K562 (cell line): Measurements from ENCODE around the gene CSNK1D. TPM values are rescaled to one million over a fixed set of nuclear protein-coding genes. Genes with fewer than 3 reads are reported as not detected.
A peak's percentile ranks its signal among the peaks of the same experiment; 100 is the strongest.

Experiments used
- ATAC-seq: fragments of 200-7000 bp; cut with Tn5 transposase; 3 replicates; pipeline ENCODE4 v1.9.1; 2020; ENCODE audit warnings: moderate library complexity
- BruUV-seq: library from RNA; stranded (reverse); fragments of 400-500 nt; replicated peaks from 2 replicates; lab custom pipeline; 2021; lab: Mats Ljungman, UMichigan
- CTCF ChIA-PET: fragments of 300-600 bp; formaldehyde crosslinking; extraction: SDS; loops from one replicate; lab custom pipeline; 2021; ENCODE audit warnings: low intra/inter-chr PET ratio; lab: Yijun Ruan, JAX
- POLR2A ChIA-PET: fragments of 300-600, 350-650 bp; sonication (Branson Sonifier 250); formaldehyde crosslinking; extraction: SDS; loops from one replicate; lab custom pipeline; 2021; ENCODE audit warnings: antibody characterized with exemption, inconsistent platforms; lab: Yijun Ruan, JAX
- DNase-seq, 4 experiments: peaks; one replicate each; pipeline versions ENCODE4 v3.0.0 to v3.0.0-alpha.2; 2011 to 2018; ENCODE audit warnings: low spot score in 3 of 4, mixed read lengths in 3 of 4; ENCODE audit errors: extremely low read depth in 1 of 4
- FAIRE-seq: peaks from 2 replicates; lab custom pipeline; 2011; peaks lifted over from hg19 to GRCh38; lab: Jason Lieb, UNC
- H2AFZ ChIP-seq: 2 replicates; pipeline ENCODE4 v1.6.0; 2011; ENCODE audit warnings: low read depth, low read length, control low read depth, inconsistent platforms
- H3K27ac ChIP-seq: fragments of 200-600 bp; 3 replicates; pipeline ENCODE4 v1.8.0; 2011; ENCODE audit warnings: low read depth, mild to moderate bottlenecking, control low read depth, inconsistent platforms, low read length, moderate library complexity, mixed read lengths; ENCODE audit errors: extremely low read depth
- H3K27me3 ChIP-seq, 2 experiments: fragments of 300-600 bp in 1 of 2; 2 replicates in 1 of 2; 3 replicates in 1 of 2; pipeline versions ENCODE4 v1.6.0 to v1.8.0; 2011; ENCODE audit warnings: inconsistent platforms in 2 of 2, low read length in 2 of 2, mild to moderate bottlenecking in 1 of 2, mixed read lengths in 1 of 2, moderate library complexity in 1 of 2; ENCODE audit not compliant: control insufficient read depth in 2 of 2, insufficient read depth in 2 of 2
- H3K36me3 ChIP-seq: fragments of 300-600 bp; 3 replicates; pipeline ENCODE4 v1.8.0; 2011; ENCODE audit warnings: mild to moderate bottlenecking, low read length, inconsistent platforms; ENCODE audit not compliant: control insufficient read depth, insufficient read depth
- H3K4me1 ChIP-seq, 2 experiments: fragments of 200-600 bp in 1 of 2; replicated peaks in 1 of 2; 2 replicates in 1 of 2; 3 replicates in 1 of 2; pipeline versions ENCODE4 v1.5.1 to v1.8.0; 2011; ENCODE audit warnings: inconsistent platforms in 2 of 2, low read length in 2 of 2, mild to moderate bottlenecking in 1 of 2, mixed read lengths in 1 of 2, moderate library complexity in 1 of 2; ENCODE audit not compliant: control insufficient read depth in 2 of 2, insufficient read depth in 2 of 2
- H3K4me2 ChIP-seq: 2 replicates; pipeline ENCODE4 v1.6.1; 2011; ENCODE audit warnings: low read length, control low read depth, inconsistent platforms, mixed read lengths; ENCODE audit not compliant: insufficient read depth
- H3K4me3 ChIP-seq: fragments of 200-600 bp; sonication (generic), shearing (Covaris generic); 2 replicates; pipeline ENCODE4 v1.5.1; 2016; ENCODE audit warnings: control low read depth, inconsistent platforms
- H3K79me2 ChIP-seq: fragments of 200-600 bp; 3 replicates; pipeline ENCODE4 v1.8.0; 2011; ENCODE audit warnings: low read length, inconsistent platforms; ENCODE audit not compliant: control insufficient read depth, insufficient read depth
- H3K9ac ChIP-seq, 2 experiments: 2 replicates each; pipeline versions ENCODE4 v1.6.0 to v1.6.1; 2011; ENCODE audit warnings: low read depth in 2 of 2, low read length in 2 of 2, control low read depth in 1 of 2, inconsistent platforms in 1 of 2, mild to moderate bottlenecking in 1 of 2, mixed read lengths in 1 of 2; ENCODE audit not compliant: insufficient read depth in 1 of 2
- H3K9me1 ChIP-seq: one replicate; pipeline ENCODE4 v1.6.0; 2011; ENCODE audit warnings: inconsistent platforms, mild to moderate bottlenecking, low read length, moderate library complexity; ENCODE audit not compliant: control insufficient read depth, insufficient read depth
- H3K9me3 ChIP-seq: replicated peaks from 2 replicates; pipeline ENCODE4 v1.5.1; 2011; ENCODE audit warnings: low read depth, low read length, inconsistent platforms; ENCODE audit not compliant: control insufficient read depth, insufficient read depth
- H4K20me1 ChIP-seq: replicated peaks from 2 replicates; pipeline ENCODE4 v1.6.1; 2011; ENCODE audit warnings: low read length, inconsistent platforms, mixed read lengths; ENCODE audit not compliant: control insufficient read depth, insufficient read depth
- EHMT2 ChIP-seq: fragments of 450-650 bp; IDR thresholded peaks from 2 replicates; pipeline ENCODE4 v1.6.1; 2018; ENCODE audit warnings: antibody characterized with exemption
- EWSR1 ChIP-seq: fragments of 450-650 bp; IDR thresholded peaks from 2 replicates; pipeline ENCODE4 v1.6.1; 2018; ENCODE audit warnings: borderline replicate concordance, mild to moderate bottlenecking, low read depth, moderate library complexity; ENCODE audit not compliant: partially characterized antibody
- MYC ChIP-seq, 2 experiments: fragments of 250-450 bp in 1 of 2; sonication (Bioruptor Pico) in 1 of 2; IDR thresholded peaks; 2 replicates each; pipeline versions ENCODE4 v1.5.1 to v1.6.1; 2012 to 2021; ENCODE audit warnings: low read depth in 2 of 2, borderline replicate concordance in 1 of 2, improper control_type of control experiment in 1 of 2, low read length in 1 of 2, mild to moderate bottlenecking in 1 of 2, moderate library complexity in 1 of 2
- RBM34 ChIP-seq: fragments of 200-400 bp; formaldehyde crosslinking; IDR thresholded peaks from 2 replicates; pipeline ENCODE4 v1.6.1; 2018; ENCODE audit warnings: low read length, borderline replicate concordance; ENCODE audit not compliant: insufficient read depth
- SMARCB1 ChIP-seq: IDR thresholded peaks from 2 replicates; pipeline ENCODE4 v1.6.1; 2011; ENCODE audit warnings: improper control_type of control experiment, low read depth; ENCODE audit not compliant: insufficient read length
- ZFP30 ChIP-seq: fragments of 250-450 bp; sonication (Bioruptor Pico); IDR thresholded peaks from 2 replicates; pipeline ENCODE4 v1.8.0; 2022; ENCODE audit warnings: moderate library complexity, mild to moderate bottlenecking, inconsistent platforms, borderline replicate concordance
- ZNF12 ChIP-seq: sonication (generic); formaldehyde crosslinking; IDR thresholded peaks from 2 replicates; pipeline ENCODE4 v1.4.0; 2020; ENCODE audit warnings: mild to moderate bottlenecking, missing genetic modification reagents
- WGBS: fragments of 100-300 bp; shearing (Covaris generic); methylation state at CpG from one replicate; pipeline ENCODE4 v1.1.6; 2016; ENCODE audit warnings: low coverage, mixed read lengths; ENCODE audit not compliant: insufficient coverage; ENCODE audit errors: missing lambda C conversion rate; 5-methylcytosine and 5-hydroxymethylcytosine counted together
- in situ Hi-C: fragments of 300-500 bp; cut with MboI; formaldehyde crosslinking; loops from 4 replicates; pipeline ENCODE4 v1.15.0; 2018; ENCODE audit warnings: inconsistent platforms, mixed read lengths
- intact Hi-C: fragments of 100-400 bp; cut with micrococcal nuclease; formaldehyde crosslinking; loops from 2 replicates; pipeline ENCODE4 v1.14.2; 2022
- polyA plus RNA-seq, 8 experiments: library from polyadenylated mRNA; depleted of rRNA in 4 of 8; stranded (reverse) in 5 of 8; unstranded in 3 of 8; fragments of >200 nt; fragmentation: Nextera tagmentation in 2 of 8; fragmentation: Illumina TruSeq in 1 of 8; extraction: Ambion mirVana in 2 of 8; extraction: Trizol in 1 of 8; gene quantifications; 2 replicates each; pipeline versions ENCODE4 v1.2.1 to v1.2.3, GENCODE V29; 2011 to 2014; ENCODE audit warnings: inconsistent platforms in 1 of 8, missing spikeins in 1 of 8
- total RNA-seq, 7 experiments: library from RNA; depleted of rRNA in 6 of 7; stranded (reverse); fragments of >200 nt in 6 of 7; fragmentation: Illumina TruSeq in 2 of 7; extraction: Trizol in 2 of 7; gene quantifications; 2 replicates each; pipeline versions ENCODE4 v1.2.1 to v1.2.3, GENCODE V29; 2011 to 2021; ENCODE audit warnings: low replicate concordance in 1 of 7

CSNK1D gene
- total and polyA plus RNA-seq, 9 of the 15 experiments (the other 6 are each of a cell fraction or from before 2014, with no cell fraction given), result 6.5 to 133 (median 41.3) TPM

- CTCF ChIA-PET, result no interaction called here
- no peaks in the 10 kb centered on the region for H4K20me1 ChIP-seq
- 74% methylated on average over 12 of the region's 12 CpGs for WGBS
- no peak overlapping the region for H3K4me2 ChIP-seq
- POLR2A ChIA-PET, result interaction anchor here (5.6 kb wide), 1 partner anchor 14 kb away, joined by 37 read pairs; no protein-coding TSS in a partner anchor
- no peak overlapping the region for H2AFZ ChIP-seq
- H3K27ac ChIP-seq, result no peak overlapping the region
- DNase-seq (no peak), FAIRE-seq (no peak), ATAC-seq (no peak)
- no peak overlapping the region for H3K4me3 ChIP-seq
- no TSS peak for BruUV-seq
- H3K9me3 ChIP-seq, result no peaks in the 10 kb centered on the region
- no peaks in the 10 kb centered on the region for H3K9me1 ChIP-seq
- peak overlapping the region in 1 of 2 experiments; percentile 31; a peak in 2 of 4 replicates for H3K9ac ChIP-seq
- in situ Hi-C loops (no loop called here), intact Hi-C loops (no loop called here)
- TF ChIP-seq RBM34, result no peak
- TF ChIP-seq ZNF12, result 0 out of 2 replicates have a peak, but pooled peaks have one; percentile 47
- no peaks in the 10 kb centered on the region for H3K27me3 ChIP-seq
- H3K36me3 ChIP-seq, result no peaks in the 10 kb centered on the region
- peaks cover 14 to 50% of the 10 kb centered on the region in 2 experiments; a peak in 4 of 5 replicates for H3K4me1 ChIP-seq
- peaks cover 7% of the 10 kb centered on the region for H3K79me2 ChIP-seq
Measured at GRCh38 chr17:82277851-82278250, 4.4 kb upstream of the CSNK1D start.

- peaks cover 5% of the 10 kb centered on the region for H4K20me1 ChIP-seq
- POLR2A ChIA-PET, result interaction anchor here (5.6 kb wide), 1 partner anchor 14 kb away, joined by 37 read pairs; no protein-coding TSS in a partner anchor
- no peak overlapping the region for H3K4me2 ChIP-seq
- intact Hi-C loops, result no loop called here
- H3K9ac ChIP-seq, result no peak overlapping the region
- peaks cover 5% of the 10 kb centered on the region; the same call in 1 of the 3 replicates for H3K36me3 ChIP-seq
- 62% methylated on average over 5 of the region's 5 CpGs for WGBS
- no peak overlapping the region for H3K27ac ChIP-seq
- H3K4me1 ChIP-seq, result peaks cover 15 to 49% of the 10 kb centered on the region in 2 experiments
- ATAC-seq, result no peak
- H3K9me3 ChIP-seq, result no peaks in the 10 kb centered on the region
- peaks cover 16% of the 10 kb centered on the region for H3K79me2 ChIP-seq
- FAIRE-seq, result no peak
- in situ Hi-C loops, result no loop called here
- no TSS peak for BruUV-seq
- no peak for DNase-seq
- H3K9me1 ChIP-seq, result no peaks in the 10 kb centered on the region
- TF ChIP-seq SMARCB1, result no peak
- no peak for TF ChIP-seq ZFP30
- no peak for TF ChIP-seq MYC (IDR thresholded peaks at IDR 0.05; ENCODE audit: low read depth, low read length)
- TF ChIP-seq MYC (CRISPR knock-in tag; IDR thresholded peaks at IDR 0.05; ENCODE audit: borderline replicate concordance, low read depth), result no peak
- TF ChIP-seq EWSR1, result no peak
- TF ChIP-seq EHMT2, result no peak
- CTCF ChIA-PET, result no interaction called here
- no peaks in the 10 kb centered on the region for H3K27me3 ChIP-seq
- H2AFZ ChIP-seq, result no peak overlapping the region
- no peak overlapping the region for H3K4me3 ChIP-seq
Measured at GRCh38 chr17:82276938-82277337, 3.4 kb upstream of the CSNK1D start.
